Neural cell (in vitro differentiated cells): Measurements from ENCODE around the gene FCN1.

Experiments used
- CTCF ChIP-seq: fragments of 450-650 bp; IDR thresholded peaks from 2 replicates; pipeline ENCODE4 v1.5.1; 2014; ENCODE audit warnings: antibody characterized with exemption, mild to moderate bottlenecking, moderate library complexity; ENCODE audit not compliant: poor library complexity, severe bottlenecking
- EP300 ChIP-seq: fragments of 450-650 bp; conservative IDR thresholded peaks from 2 replicates; pipeline ENCODE4 v1.6.1; 2014; ENCODE audit warnings: antibody characterized with exemption, mild to moderate bottlenecking, moderate library complexity; ENCODE audit not compliant: poor library complexity, severe bottlenecking
- EZH2 ChIP-seq: fragments of 200-600, 300-800 bp; shearing (Covaris generic), sonication (generic); IDR thresholded peaks from 2 replicates; pipeline ENCODE4 v1.6.1; 2014; ENCODE audit warnings: antibody characterized with exemption, low read length, borderline replicate concordance, mild to moderate bottlenecking; ENCODE audit not compliant: insufficient read depth, poor library complexity, severe bottlenecking
- POLR2AphosphoS5 ChIP-seq: IDR thresholded peaks from 2 replicates; pipeline ENCODE4 v1.6.1; 2012
- REST ChIP-seq: IDR thresholded peaks from 2 replicates; pipeline ENCODE4 v1.6.1; 2012; ENCODE audit warnings: borderline replicate concordance
- TAF1 ChIP-seq: IDR thresholded peaks from 2 replicates; pipeline ENCODE4 v1.6.1; 2012; ENCODE audit warnings: low read depth

- TF ChIP-seq CTCF, result no peak
- TF ChIP-seq EP300, result no peak
- no peak for TF ChIP-seq EZH2
- no peak for TF ChIP-seq TAF1
- TF ChIP-seq REST, result no peak
- no peak for TF ChIP-seq POLR2AphosphoS5
Observed at GRCh38 chr9:134863306-134863902, 54.3 kb downstream of the FCN1 start.
